Esophagus squamous epithelium (tissue), 4 donors: ENCODE results near the gene TBC1D10A.

Experiments
- CTCF ChIP-seq, 6 experiments: fragments of 450-650 bp in 4 of 6; fragments of 200-600 bp in 2 of 6; sonication (generic) in 2 of 6; IDR thresholded peaks; one replicate each; pipeline ENCODE4 v1.5.1; 2016 to 2019; ENCODE audit warnings: antibody characterized with exemption in 6 of 6, mild to moderate bottlenecking in 4 of 6, moderate library complexity in 4 of 6
- POLR2A ChIP-seq, 4 donors: fragments of 450-650 bp; IDR thresholded peaks; one replicate each; pipeline ENCODE4 v1.6.1; 2017; ENCODE audit warnings: antibody characterized with exemption in 4 of 4, mild to moderate bottlenecking in 4 of 4, moderate library complexity in 3 of 4

- TF ChIP-seq CTCF (IDR thresholded peaks at IDR 0.05): no peak
- TF ChIP-seq POLR2A (IDR thresholded peaks at IDR 0.05): no peak
Measured at GRCh38 chr22:30312053-30312452, 14.7 kb downstream of the TBC1D10A start.
